CD4-positive, alpha-beta memory T cell (primary cell): Measurements from ENCODE around the gene TCEAL9. TPM values are rescaled to one million over a fixed set of nuclear protein-coding genes. Genes with fewer than 3 reads are reported as not detected.

ENCODE experiments used
- CTCF ChIA-PET: fragments of 350-600 bp; sonication (Branson Sonifier 250); formaldehyde crosslinking; loops from one replicate; lab custom pipeline; 2021; ENCODE audit warnings: inconsistent platforms; ENCODE audit not compliant: partially characterized antibody; lab: Charles Lee
- POLR2A ChIA-PET: fragments of 350-600 bp; sonication (Branson Sonifier 250); formaldehyde crosslinking; loops from one replicate; lab custom pipeline; 2021; ENCODE audit not compliant: partially characterized antibody; lab: Charles Lee
- DNase-seq, 5 donors: peaks; one replicate each; pipeline versions ENCODE4 v3.0.0 to v3.0.0-alpha.2; 2020 to 2022; ENCODE audit warnings: mixed read lengths in 1 of 5
- H3K27ac ChIP-seq: one replicate; pipeline ENCODE4 v1.7.0; 2013; ENCODE audit warnings: low read depth, low read length
- H3K27me3 ChIP-seq: 2 replicates; pipeline ENCODE4 v1.7.0; 2013; ENCODE audit warnings: mild to moderate bottlenecking, low read length, moderate library complexity; ENCODE audit not compliant: insufficient read depth
- H3K36me3 ChIP-seq: 2 replicates; pipeline ENCODE4 v1.7.0; 2013; ENCODE audit warnings: mild to moderate bottlenecking, low read length, moderate library complexity; ENCODE audit not compliant: insufficient read depth
- H3K4me1 ChIP-seq: 2 replicates; pipeline ENCODE4 v1.7.0; 2013; ENCODE audit warnings: mild to moderate bottlenecking, low read length, moderate library complexity; ENCODE audit not compliant: insufficient read depth
- H3K4me3 ChIP-seq, 2 donors: one replicate each; pipeline ENCODE4 v1.7.0; 2013; ENCODE audit warnings: low read length in 2 of 2, mild to moderate bottlenecking in 1 of 2
- H3K9me3 ChIP-seq, 2 donors: one replicate each; pipeline ENCODE4 v1.7.0; 2013; ENCODE audit warnings: low read length in 2 of 2, control low read depth in 1 of 2; ENCODE audit not compliant: control insufficient read depth in 1 of 2
- H3K27ac Mint-ChIP-seq, 7 donors: one replicate each; pipeline ENCODE4 v1.8.0; 2020 to 2021; ENCODE audit warnings: mixed read lengths in 7 of 7, mild to moderate bottlenecking in 6 of 7, inconsistent platforms in 3 of 7, moderate library complexity in 3 of 7
- H3K27me3 Mint-ChIP-seq, 2 donors: one replicate each; pipeline ENCODE4 v1.8.0; 2020 to 2021; ENCODE audit warnings: mixed read lengths in 2 of 2
- H3K36me3 Mint-ChIP-seq, 2 donors: one replicate each; pipeline ENCODE4 v1.8.0; 2020 to 2021; ENCODE audit warnings: mixed read lengths in 2 of 2, inconsistent platforms in 1 of 2, mild to moderate bottlenecking in 1 of 2
- H3K4me1 Mint-ChIP-seq, 4 donors: one replicate each; pipeline ENCODE4 v1.8.0; 2020 to 2021; ENCODE audit warnings: mixed read lengths in 4 of 4, mild to moderate bottlenecking in 1 of 4
- H3K4me3 Mint-ChIP-seq, 8 donors: one replicate each; pipeline ENCODE4 v1.8.0; 2020 to 2021; ENCODE audit warnings: mixed read lengths in 8 of 8, mild to moderate bottlenecking in 7 of 8, moderate library complexity in 6 of 8, inconsistent platforms in 3 of 8
- H3K9me3 Mint-ChIP-seq, 8 donors: one replicate each; pipeline ENCODE4 v1.8.0; 2020 to 2021; ENCODE audit warnings: mixed read lengths in 8 of 8, mild to moderate bottlenecking in 5 of 8, inconsistent platforms in 3 of 8, moderate library complexity in 1 of 8
- intact Hi-C: fragments of 100-400 bp; cut with micrococcal nuclease; formaldehyde crosslinking; loops from one replicate; pipeline ENCODE4 v1.15.1; 2023
- polyA plus RNA-seq, 2 donors: library from polyadenylated mRNA; unstranded; fragments of 300-500 nt; fragmentation: Illumina TruSeq; gene quantifications; one replicate each; pipeline ENCODE4 v1.2.3, GENCODE V29; 2021
- total RNA-seq, 2 experiments: library from RNA; stranded (reverse); gene quantifications; one replicate each; pipeline ENCODE4 v1.2.3, GENCODE V29; 2021

TCEAL9 gene
- total and polyA plus RNA-seq, 4 experiments from 2014 or later: 1.0 to 3.0 (median 2.2) TPM

GRCh38 chrX:103360092-103360491 is 3.8 kb downstream of the TCEAL9 start:
- H3K4me3 ChIP-seq: no peak overlapping the region
- no peak for DNase-seq
- CTCF ChIA-PET: no interaction called here
- peaks cover 2 to 3% of the 10 kb centered on the region in 2 donors for H3K27me3 Mint-ChIP-seq
- peaks cover 5 to 16% (median 10%) of the 10 kb centered on the region in 4 donors for H3K4me1 Mint-ChIP-seq
- no peak overlapping the region for H3K4me3 Mint-ChIP-seq
- POLR2A ChIA-PET: no interaction called here
- no peaks in the 10 kb centered on the region for H3K36me3 ChIP-seq
- no peaks in the 10 kb centered on the region for H3K9me3 Mint-ChIP-seq
- H3K36me3 Mint-ChIP-seq: no peaks in the 10 kb centered on the region
- no peaks in the 10 kb centered on the region for H3K27me3 ChIP-seq
- peaks cover 8% of the 10 kb centered on the region for H3K4me1 ChIP-seq
- H3K9me3 ChIP-seq: no peaks in the 10 kb centered on the region
- H3K27ac Mint-ChIP-seq: no peak overlapping the region
- intact Hi-C loops: no loop called here
- no peak overlapping the region for H3K27ac ChIP-seq

- ChIA-PET CTCF (no interaction called here), POLR2A (no interaction called here)
- Histone ChIP-seq H3K36me3 (no peaks in the 10 kb centered on the region), H3K4me3 (no peak overlapping the region), H3K9me3 (no peaks in the 10 kb centered on the region), H3K27me3 (no peaks in the 10 kb centered on the region), H3K4me1 (peaks cover 8% of the 10 kb centered on the region), H3K27ac (no peak overlapping the region)
- intact Hi-C loops: no loop called here
- H3K27me3 Mint-ChIP-seq: peaks cover 2% of the 10 kb centered on the region in 2 donors
- no peaks in the 10 kb centered on the region for H3K36me3 Mint-ChIP-seq
- no peak for DNase-seq
- H3K4me1 Mint-ChIP-seq: peaks cover 5 to 14% (median 9%) of the 10 kb centered on the region in 4 donors
- no peaks in the 10 kb centered on the region for H3K9me3 Mint-ChIP-seq
- H3K4me3 Mint-ChIP-seq: no peak overlapping the region
- H3K27ac Mint-ChIP-seq: no peak overlapping the region
Measured at GRCh38 chrX:103360916-103361315, 4.6 kb downstream of the TCEAL9 start.

GRCh38 chrX:103361798-103362197 is 5.5 kb downstream of the TCEAL9 start:
- H3K27ac Mint-ChIP-seq: no peak overlapping the region
- no peaks in the 10 kb centered on the region for H3K4me1 ChIP-seq
- ChIA-PET CTCF (no interaction called here), POLR2A (no interaction called here)
- H3K9me3 ChIP-seq: no peaks in the 10 kb centered on the region
- no peaks in the 10 kb centered on the region for H3K27me3 ChIP-seq
- no peak for DNase-seq
- H3K36me3 Mint-ChIP-seq: no peaks in the 10 kb centered on the region
- H3K4me3 ChIP-seq: no peak overlapping the region
- no peak overlapping the region for H3K27ac ChIP-seq
- H3K36me3 ChIP-seq: no peaks in the 10 kb centered on the region
- peaks cover under 1 to 6% (median under 1%) of the 10 kb centered on the region in 4 donors for H3K4me1 Mint-ChIP-seq
- H3K9me3 Mint-ChIP-seq: no peaks in the 10 kb centered on the region
- intact Hi-C loops: no loop called here
- H3K27me3 Mint-ChIP-seq: peaks cover 0 to 2% of the 10 kb centered on the region in 2 donors
- H3K4me3 Mint-ChIP-seq: no peak overlapping the region

DNA sequence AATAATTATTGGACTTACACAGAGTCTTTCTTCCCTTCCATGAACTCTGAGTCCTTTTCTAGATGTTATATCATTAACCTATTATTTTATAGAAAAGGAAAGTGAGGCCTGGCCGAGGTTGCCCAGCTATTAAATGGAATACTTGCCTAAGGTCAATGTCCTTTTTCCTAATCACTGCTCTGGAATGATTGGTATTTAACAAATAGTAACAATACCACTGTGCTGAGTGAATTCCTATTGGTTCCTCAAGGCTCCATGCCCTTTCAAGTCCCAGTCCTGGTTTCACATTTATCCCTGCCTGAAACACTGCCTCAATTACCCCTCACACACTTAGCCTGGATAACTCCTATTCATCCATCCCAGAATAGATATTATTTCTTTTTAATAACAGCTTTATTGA is 6.2 kb downstream of the TCEAL9 start:
- no peaks in the 10 kb centered on the region for H3K9me3 Mint-ChIP-seq

GRCh38 chrX:103363046-103363445 is 6.7 kb downstream of the TCEAL9 start:
- Mint-ChIP-seq H3K27ac (no peak overlapping the region), H3K36me3 (no peaks in the 10 kb centered on the region), H3K27me3 (peaks cover 0 to 2% of the 10 kb centered on the region in 2 donors), H3K4me3 (no peak overlapping the region), H3K9me3 (no peaks in the 10 kb centered on the region), H3K4me1 (no peaks in the 10 kb centered on the region)
- H3K4me1 ChIP-seq: no peaks in the 10 kb centered on the region
- no peaks in the 10 kb centered on the region for H3K9me3 ChIP-seq
- ChIA-PET CTCF (no interaction called here), POLR2A (no interaction called here)
- H3K27ac ChIP-seq: no peak overlapping the region
- no peak for DNase-seq
- H3K27me3 ChIP-seq: no peaks in the 10 kb centered on the region
- no peaks in the 10 kb centered on the region for H3K36me3 ChIP-seq
- no peak overlapping the region for H3K4me3 ChIP-seq
- intact Hi-C loops: no loop called here

More for the DNA sequence above, 6.2 kb downstream of the TCEAL9 start:
- Mint-ChIP-seq H3K27me3 (peaks cover 0 to 2% of the 10 kb centered on the region in 2 donors), H3K4me1 (no peaks in the 10 kb centered on the region), H3K27ac (no peak overlapping the region), H3K36me3 (no peaks in the 10 kb centered on the region), H3K4me3 (no peak overlapping the region)
- ChIA-PET CTCF (no interaction called here), POLR2A (no interaction called here)
- no peak overlapping the region for H3K4me3 ChIP-seq
- no peak overlapping the region for H3K27ac ChIP-seq
- intact Hi-C loops: no loop called here
- H3K27me3 ChIP-seq: no peaks in the 10 kb centered on the region
- no peaks in the 10 kb centered on the region for H3K9me3 ChIP-seq
- no peak for DNase-seq
- no peaks in the 10 kb centered on the region for H3K4me1 ChIP-seq
- no peaks in the 10 kb centered on the region for H3K36me3 ChIP-seq

- Histone ChIP-seq H3K4me3 (no peak overlapping the region), H3K4me1 (no peaks in the 10 kb centered on the region), H3K9me3 (no peaks in the 10 kb centered on the region), H3K27ac (no peak overlapping the region), H3K36me3 (no peaks in the 10 kb centered on the region), H3K27me3 (no peaks in the 10 kb centered on the region)
- H3K27ac Mint-ChIP-seq: no peak overlapping the region
- no peaks in the 10 kb centered on the region for H3K4me1 Mint-ChIP-seq
- H3K4me3 Mint-ChIP-seq: no peak overlapping the region
- H3K36me3 Mint-ChIP-seq: no peaks in the 10 kb centered on the region
- H3K9me3 Mint-ChIP-seq: no peaks in the 10 kb centered on the region
- H3K27me3 Mint-ChIP-seq: peaks cover 0 to 2% of the 10 kb centered on the region in 2 donors
- intact Hi-C loops: no loop called here
- POLR2A ChIA-PET: no interaction called here
- CTCF ChIA-PET: no interaction called here
- no peak for DNase-seq
Measured at GRCh38 chrX:103367502-103367901, 11.2 kb downstream of the TCEAL9 start.

- H3K27ac ChIP-seq: no peak overlapping the region
- H3K4me1 Mint-ChIP-seq: no peaks in the 10 kb centered on the region
- no peaks in the 10 kb centered on the region for H3K9me3 ChIP-seq
- H3K36me3 Mint-ChIP-seq: no peaks in the 10 kb centered on the region
- no peaks in the 10 kb centered on the region for H3K27me3 ChIP-seq
- H3K4me1 ChIP-seq: no peaks in the 10 kb centered on the region
- no peak overlapping the region for H3K4me3 ChIP-seq
- no peak for DNase-seq
- ChIA-PET POLR2A (no interaction called here), CTCF (no interaction called here)
- H3K27ac Mint-ChIP-seq: no peak overlapping the region
- H3K9me3 Mint-ChIP-seq: no peaks in the 10 kb centered on the region
- H3K27me3 Mint-ChIP-seq: peaks cover 0 to 2% of the 10 kb centered on the region in 2 donors
- H3K4me3 Mint-ChIP-seq: no peak overlapping the region
- intact Hi-C loops: no loop called here
- no peaks in the 10 kb centered on the region for H3K36me3 ChIP-seq
Measured at GRCh38 chrX:103369479-103369878, 13.2 kb downstream of the TCEAL9 start.

DNA sequence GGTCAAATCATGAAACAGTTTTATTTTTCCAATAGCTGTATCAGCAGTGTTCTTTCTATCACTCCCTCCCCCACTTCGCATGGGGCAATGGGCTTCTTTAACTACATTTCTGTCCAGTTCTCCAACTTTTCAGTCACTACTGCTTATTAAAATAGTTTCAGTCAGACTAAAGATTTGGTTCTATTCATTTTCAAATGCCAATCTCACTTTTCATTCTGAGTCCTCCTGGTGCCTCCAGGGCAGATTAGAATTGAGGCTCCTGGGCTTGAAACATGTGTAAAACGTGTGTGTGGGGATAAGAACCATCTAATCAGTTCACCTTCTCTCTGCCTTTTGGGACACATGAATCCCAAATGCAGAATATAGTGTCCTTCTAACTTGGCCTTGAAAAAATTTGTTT is 16.6 kb downstream of the TCEAL9 start:
- no peaks in the 10 kb centered on the region for H3K9me3 ChIP-seq
- H3K27me3 Mint-ChIP-seq: no peaks in the 10 kb centered on the region
- no peaks in the 10 kb centered on the region for H3K4me1 ChIP-seq
- no peak overlapping the region for H3K4me3 ChIP-seq
- intact Hi-C loops: no loop called here
- H3K27ac Mint-ChIP-seq: no peak overlapping the region
- H3K27ac ChIP-seq: no peak overlapping the region
- H3K4me3 Mint-ChIP-seq: no peak overlapping the region
- no peaks in the 10 kb centered on the region for H3K9me3 Mint-ChIP-seq
- DNase-seq: no peak
- H3K36me3 ChIP-seq: no peaks in the 10 kb centered on the region
- ChIA-PET CTCF (interaction anchor here (1.6 kb wide), 1 partner anchor 29 kb away, joined by 4 read pairs; no protein-coding TSS in a partner anchor), POLR2A (no interaction called here)
- peaks cover 3 to 8% (median 5%) of the 10 kb centered on the region in 4 donors for H3K4me1 Mint-ChIP-seq
- H3K36me3 Mint-ChIP-seq: no peaks in the 10 kb centered on the region
- H3K27me3 ChIP-seq: no peaks in the 10 kb centered on the region
